ENCODE results near the gene PAGE2B. TPM values are rescaled to one million over a fixed set of nuclear protein-coding genes. Genes with fewer than 3 reads are reported as not detected.

The PAGE2B gene
- total RNA-seq, 1 experiment from 2014 or later: not detected

GRCh38 chrX:55102754-55103153 lies 27.9 kb downstream of the PAGE2B start:
- intact Hi-C loops (cut with micrococcal nuclease; ENCODE audit: unreplicated experiment): no loop called here
- Histone ChIP-seq H3K4me3 (ENCODE audit: low read depth, low read length, poor library complexity, severe bottlenecking) (no peak overlapping the region), H3K27ac (ENCODE audit: low read depth, low read length, poor library complexity, severe bottlenecking) (no peak overlapping the region), H3K36me3 (ENCODE audit: insufficient read depth, low read length, poor library complexity, severe bottlenecking) (no peaks in the 10 kb centered on the region), H3K27me3 (replicated peaks; ENCODE audit: insufficient read depth, low read depth, low read length, poor library complexity) (no peaks in the 10 kb centered on the region), H3K9me3 (ENCODE audit: low read depth, low read length, poor library complexity, severe bottlenecking) (no peaks in the 10 kb centered on the region), H3K4me1 (ENCODE audit: insufficient read depth, low read length, poor library complexity, severe bottlenecking) (no peaks in the 10 kb centered on the region)
- BruUV-seq (replicated peaks): no TSS peak
- ChIA-PET CTCF (no interaction called here), POLR2A (ENCODE audit: low non-redundant PET) (no interaction called here)
- TF ChIP-seq CTCF (conservative IDR thresholded peaks at IDR 0.05; ENCODE audit: low read depth, low read length): no peak
- no peak for TF ChIP-seq EZH2 (IDR thresholded peaks at IDR 0.05; ENCODE audit: borderline replicate concordance, low read depth, low read length, poor library complexity, severe bottlenecking)
- no peak for DNase-seq (ENCODE audit: low spot score)

DNA sequence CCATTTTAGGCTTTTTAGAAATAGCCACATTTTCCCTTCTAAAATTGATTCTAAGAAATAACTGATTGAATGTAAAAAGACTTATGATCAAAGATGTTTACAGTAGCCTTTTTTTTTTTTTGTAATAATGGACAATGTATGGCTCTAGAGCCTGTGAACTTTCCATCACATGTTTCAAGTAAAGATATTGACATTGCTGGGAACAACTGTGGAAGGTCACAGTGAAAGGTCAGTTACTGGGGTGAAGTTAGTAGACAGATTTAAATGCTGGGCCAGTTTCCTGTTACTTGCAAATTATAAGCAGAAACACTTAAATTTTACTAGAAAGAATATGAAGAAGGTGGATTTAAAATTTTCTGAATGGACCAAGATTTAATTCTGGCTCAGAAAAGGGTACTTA lies 32.4 kb downstream of the PAGE2B start:
- CTCF ChIA-PET: no interaction called here
- TF ChIP-seq CTCF (conservative IDR thresholded peaks at IDR 0.05; ENCODE audit: low read depth, low read length) (no peak), EZH2 (IDR thresholded peaks at IDR 0.05; ENCODE audit: borderline replicate concordance, low read depth, low read length, poor library complexity, severe bottlenecking) (no peak)
- no TSS peak for BruUV-seq (replicated peaks)
- POLR2A ChIA-PET (ENCODE audit: low non-redundant PET): no interaction called here
- Histone ChIP-seq H3K27ac (ENCODE audit: low read depth, low read length, poor library complexity, severe bottlenecking) (no peak overlapping the region), H3K9me3 (ENCODE audit: low read depth, low read length, poor library complexity, severe bottlenecking) (no peaks in the 10 kb centered on the region), H3K36me3 (ENCODE audit: insufficient read depth, low read length, poor library complexity, severe bottlenecking) (no peaks in the 10 kb centered on the region), H3K4me1 (ENCODE audit: insufficient read depth, low read length, poor library complexity, severe bottlenecking) (no peaks in the 10 kb centered on the region), H3K27me3 (replicated peaks; ENCODE audit: insufficient read depth, low read depth, low read length, poor library complexity) (no peaks in the 10 kb centered on the region), H3K4me3 (ENCODE audit: low read depth, low read length, poor library complexity, severe bottlenecking) (no peak overlapping the region)
- intact Hi-C loops (cut with micrococcal nuclease; ENCODE audit: unreplicated experiment): no loop called here
- no peak for DNase-seq (ENCODE audit: low spot score)

- Histone ChIP-seq H3K4me3 (ENCODE audit: low read depth, low read length, poor library complexity, severe bottlenecking) (no peak overlapping the region), H3K4me1 (ENCODE audit: insufficient read depth, low read length, poor library complexity, severe bottlenecking) (no peaks in the 10 kb centered on the region), H3K36me3 (ENCODE audit: insufficient read depth, low read length, poor library complexity, severe bottlenecking) (no peaks in the 10 kb centered on the region), H3K27me3 (replicated peaks; ENCODE audit: insufficient read depth, low read depth, low read length, poor library complexity) (no peaks in the 10 kb centered on the region), H3K9me3 (ENCODE audit: low read depth, low read length, poor library complexity, severe bottlenecking) (no peaks in the 10 kb centered on the region), H3K27ac (ENCODE audit: low read depth, low read length, poor library complexity, severe bottlenecking) (no peak overlapping the region)
- no peak for TF ChIP-seq EZH2 (IDR thresholded peaks at IDR 0.05; ENCODE audit: borderline replicate concordance, low read depth, low read length, poor library complexity, severe bottlenecking)
- no peak for TF ChIP-seq CTCF (conservative IDR thresholded peaks at IDR 0.05; ENCODE audit: low read depth, low read length)
- DNase-seq (ENCODE audit: low spot score): no peak
- intact Hi-C loops (cut with micrococcal nuclease; ENCODE audit: unreplicated experiment): no loop called here
- ChIA-PET POLR2A (ENCODE audit: low non-redundant PET) (no interaction called here), CTCF (no interaction called here)
- BruUV-seq (replicated peaks): no TSS peak
Observed at GRCh38 chrX:55107911-55108310, 33.1 kb downstream of the PAGE2B start.
